ENCODE data around the gene SPECC1.
"Not testable (repeated sequence)": the region's sequence is repeated elsewhere in the genome, so short reads cannot be mapped to it uniquely, and the experiment has no call there.

The SPECC1 gene

DNA sequence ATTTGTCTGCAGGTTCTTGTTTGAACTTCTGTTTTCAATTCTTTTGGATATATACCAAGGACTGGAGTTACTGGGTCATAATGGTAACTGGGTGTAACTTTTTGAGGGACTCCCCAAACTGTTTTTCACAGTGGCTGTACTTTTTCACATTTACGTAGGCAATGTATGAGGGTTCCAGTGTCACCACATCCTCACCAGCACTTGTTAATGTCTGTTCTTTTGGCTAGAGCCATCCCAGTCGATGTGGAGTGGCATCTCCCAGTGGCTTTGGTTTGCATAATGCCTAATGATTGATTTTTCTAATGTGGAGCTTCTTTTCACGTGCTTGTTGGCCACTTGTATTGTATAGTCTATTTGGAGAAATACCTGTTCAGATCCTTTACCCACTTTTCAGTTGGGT, 59.3 kb downstream of the SPECC1 start:
- no peak for DNase-seq (ENCODE audit: insufficient read length, low spot score)
- no peak for TF ChIP-seq POLR2A (IDR thresholded peaks at IDR 0.05; ENCODE audit: low read depth, low read length)
- no peak for FAIRE-seq

DNA sequence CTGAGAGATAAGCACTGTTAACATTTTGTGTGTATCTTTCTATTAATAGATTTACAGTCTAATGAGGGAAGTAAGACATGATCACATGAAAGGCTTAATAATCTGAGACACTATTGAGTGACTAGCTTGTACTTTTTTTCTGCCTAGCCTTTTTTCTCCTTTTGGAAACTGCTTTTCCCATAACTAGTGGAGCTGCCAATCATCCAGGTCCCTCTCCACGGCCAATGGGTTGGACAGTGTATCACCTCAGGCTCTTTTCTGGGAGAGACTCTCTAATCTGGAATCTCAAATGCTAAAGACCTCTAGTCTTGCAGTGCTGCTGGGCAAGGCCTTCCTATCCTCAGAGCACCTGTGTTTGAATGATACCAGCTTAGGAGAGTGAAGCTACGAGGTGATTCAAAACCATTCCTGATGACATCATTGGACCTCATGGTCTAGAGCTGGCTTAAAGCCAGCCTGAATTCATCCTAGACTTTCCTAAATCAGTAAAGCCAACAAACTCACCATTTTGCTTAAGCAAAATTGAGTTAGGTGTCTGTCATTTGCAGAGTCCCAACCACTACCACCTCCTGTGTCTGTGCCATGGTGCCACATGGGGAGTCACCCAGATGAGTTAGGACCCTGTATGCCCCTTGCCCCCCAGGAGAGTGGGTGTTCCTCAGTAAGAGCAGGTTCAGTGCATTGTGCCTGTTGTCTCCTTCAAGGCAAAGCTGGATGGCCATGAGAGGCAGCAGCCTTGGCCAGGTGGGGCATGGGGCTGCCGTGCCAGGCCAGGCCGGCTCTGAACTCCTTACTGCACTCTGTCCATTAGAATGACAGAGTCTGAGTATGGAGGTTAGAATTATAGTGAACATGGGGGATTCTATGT, 62.9 kb downstream of the SPECC1 start:
- TF ChIP-seq POLR2A (IDR thresholded peaks at IDR 0.05; ENCODE audit: low read depth, low read length) = no peak
- FAIRE-seq = no peak
- no peak for DNase-seq (ENCODE audit: insufficient read length, low spot score)

- no peak for FAIRE-seq
- no peak for TF ChIP-seq POLR2A (IDR thresholded peaks at IDR 0.05; ENCODE audit: low read depth, low read length)
- no peak for DNase-seq (ENCODE audit: insufficient read length, low spot score)
These were observed 63.5 kb downstream of the SPECC1 start for GRCh38 chr17:20072692-20072992.

DNA sequence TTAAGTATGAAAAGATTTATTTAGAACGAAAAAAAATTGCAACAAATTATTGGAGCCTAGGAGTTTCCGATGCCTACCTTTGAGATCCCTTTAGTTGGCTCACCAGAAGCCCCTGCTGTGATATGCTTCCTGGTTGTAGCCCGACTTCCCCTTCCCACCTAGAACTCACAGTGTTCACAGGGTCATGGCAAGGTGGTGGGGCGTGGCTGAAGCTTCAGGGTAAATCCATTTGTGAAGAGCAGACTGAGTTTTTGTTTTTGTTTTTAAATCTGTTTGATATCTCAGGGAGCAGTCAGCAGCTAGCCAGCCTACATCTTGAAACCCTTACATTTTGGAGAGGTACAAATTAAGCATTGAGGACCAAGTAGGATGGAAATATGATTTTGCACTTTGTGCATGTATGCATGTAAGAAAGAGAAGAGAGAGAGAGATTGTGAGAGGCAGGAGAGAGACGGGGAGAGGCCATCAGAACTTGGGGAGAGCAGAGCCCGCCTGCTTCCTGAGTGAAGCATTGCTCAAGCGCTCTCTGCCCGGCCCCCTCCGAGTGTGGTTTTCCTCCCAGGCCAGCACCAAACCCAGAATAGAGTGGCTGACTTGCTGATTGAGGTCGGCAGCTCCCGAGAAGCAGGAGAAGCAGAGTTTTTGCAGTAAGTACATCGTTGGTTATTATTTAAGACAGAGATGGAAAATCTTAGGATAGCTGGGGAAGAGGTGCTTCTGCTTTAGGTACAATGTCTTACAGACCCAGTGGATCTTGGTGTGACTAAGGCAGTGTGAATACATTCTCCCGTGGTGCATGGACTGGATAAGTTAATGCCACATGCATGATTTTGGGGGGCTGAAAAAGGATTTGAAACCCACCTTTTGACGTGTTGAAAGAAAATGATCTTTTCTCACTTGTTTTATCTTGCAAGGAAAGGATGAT, 64.2 kb downstream of the SPECC1 start:
- TF ChIP-seq POLR2A (IDR thresholded peaks at IDR 0.05; ENCODE audit: low read depth, low read length) = no peak
- FAIRE-seq = peak; percentile 86

DNA sequence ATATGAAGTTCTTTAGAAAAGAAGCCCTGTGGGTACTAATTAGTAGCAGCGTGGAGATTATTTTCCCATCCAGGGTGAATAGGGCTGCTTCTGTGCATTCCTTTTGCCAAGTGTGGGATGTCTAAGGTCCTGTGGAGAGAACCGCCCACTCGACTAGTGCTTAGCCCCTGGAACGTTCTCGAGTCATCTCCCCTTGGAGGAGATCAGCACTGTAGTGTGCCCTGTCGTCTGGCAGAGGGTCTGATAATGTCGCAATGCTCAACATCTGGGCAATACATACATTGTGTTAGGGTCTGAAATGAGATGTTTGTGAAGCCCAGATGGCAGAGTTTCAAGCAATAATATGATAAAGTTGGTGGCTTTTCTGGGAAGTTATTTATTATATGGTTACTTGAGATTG, 64.8 kb downstream of the SPECC1 start:
- no peak for TF ChIP-seq POLR2A (IDR thresholded peaks at IDR 0.05; ENCODE audit: low read depth, low read length)
- no peak for DNase-seq (ENCODE audit: insufficient read length, low spot score)
- FAIRE-seq = no peak

More for the DNA sequence above, 64.2 kb downstream of the SPECC1 start:
- DNase-seq (ENCODE audit: insufficient read length, low spot score) = peak; percentile 51

DNA sequence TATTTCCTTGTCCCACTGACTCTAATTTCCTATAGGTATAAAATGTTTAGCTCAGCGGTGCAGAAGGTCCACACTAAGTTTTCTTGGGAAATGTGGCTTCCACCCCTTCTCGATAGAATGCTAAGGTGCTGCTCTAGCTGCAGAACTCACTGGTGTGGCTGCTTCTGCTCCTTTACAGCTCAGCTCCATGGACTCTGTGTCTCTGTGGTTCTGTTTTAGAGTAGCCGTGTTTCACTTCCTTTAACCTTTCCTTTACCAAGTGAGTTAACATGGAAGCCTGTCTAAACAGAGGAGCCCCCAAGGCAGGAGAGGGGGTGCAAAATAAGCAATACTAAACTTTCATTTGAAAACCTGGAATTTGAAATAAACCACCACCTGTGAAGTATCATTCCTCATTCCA, 65.3 kb downstream of the SPECC1 start:
- FAIRE-seq (no peak), DNase-seq (ENCODE audit: insufficient read length, low spot score) (no peak)
- no peak for TF ChIP-seq POLR2A (IDR thresholded peaks at IDR 0.05; ENCODE audit: low read depth, low read length)

DNA sequence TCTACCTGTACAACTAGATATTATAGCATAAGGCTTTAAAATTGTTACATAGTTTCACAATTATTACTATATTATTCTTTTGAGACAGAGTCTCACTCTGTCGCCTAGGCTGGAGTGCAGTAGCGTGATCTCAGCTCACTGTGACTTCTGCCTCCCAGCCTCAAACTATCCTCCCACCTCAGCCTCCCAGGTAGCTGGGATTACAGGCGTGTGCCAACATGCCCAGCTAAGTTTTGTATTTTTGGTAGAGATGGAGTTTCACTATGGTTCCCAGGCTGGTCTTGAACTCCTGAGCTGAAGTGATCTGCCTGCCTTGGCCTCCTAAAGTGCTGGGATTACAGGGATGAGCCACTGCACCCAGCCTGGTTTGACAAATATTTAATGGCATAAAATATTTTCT, 67.0 kb downstream of the SPECC1 start:
- DNase-seq (ENCODE audit: insufficient read length, low spot score); FAIRE-seq: not testable (repeated sequence)

DNA sequence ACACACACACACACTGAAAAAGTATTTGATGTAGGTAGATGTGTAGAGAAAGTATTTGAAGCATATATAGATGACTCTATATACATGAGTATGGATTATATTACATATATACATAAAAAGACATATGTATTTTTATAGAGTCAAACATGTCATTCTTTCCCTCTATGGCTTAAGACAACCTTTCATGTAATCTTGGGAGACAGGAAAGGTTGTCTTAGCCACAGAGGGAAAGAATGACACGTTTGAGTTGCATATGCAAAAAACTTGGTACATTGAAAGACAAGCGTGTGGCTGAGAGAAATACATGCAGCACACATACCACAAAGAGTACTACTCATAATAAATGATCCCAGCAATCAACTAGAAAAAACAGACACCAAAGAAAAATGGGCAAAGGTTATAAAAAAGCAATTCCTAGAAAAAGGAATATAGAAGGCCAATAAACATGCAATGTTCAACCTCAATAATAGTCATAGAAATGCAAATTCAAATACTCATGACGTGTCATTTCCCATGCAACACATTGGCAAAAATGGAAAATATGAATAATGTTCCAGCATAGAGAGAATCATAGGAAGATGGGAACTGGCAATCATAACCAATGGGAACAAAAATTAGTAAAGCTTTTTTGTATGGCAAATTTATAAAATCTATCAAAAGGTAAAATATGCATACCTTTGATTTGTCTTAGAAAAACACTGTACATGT, 69.0 kb downstream of the SPECC1 start:
- DNase-seq (ENCODE audit: insufficient read length, low spot score) = no peak
- FAIRE-seq = no peak

DNA sequence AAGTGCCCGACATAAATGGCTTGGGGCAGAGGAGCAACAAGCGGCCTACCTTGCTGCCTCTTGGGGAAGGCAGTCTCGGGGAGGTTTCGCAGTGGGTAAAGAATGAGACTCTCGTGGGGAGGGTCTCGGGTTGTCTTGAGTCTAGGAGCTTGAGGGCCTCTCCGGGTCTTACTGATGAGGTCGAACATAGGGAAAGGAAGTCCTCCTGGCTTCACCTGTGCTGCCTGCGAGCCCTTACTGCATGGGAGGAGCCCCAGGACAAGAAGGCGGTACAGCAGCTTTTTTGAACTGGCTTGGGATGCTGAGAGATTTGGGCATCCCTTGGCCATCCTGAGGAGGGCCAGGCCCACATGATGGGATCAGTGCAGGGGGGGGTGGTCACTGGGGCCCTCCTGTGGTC, 71.4 kb downstream of the SPECC1 start:
- DNase-seq (ENCODE audit: insufficient read length, low spot score) (no peak), FAIRE-seq (no peak)
- TF ChIP-seq POLR2A (IDR thresholded peaks at IDR 0.05; ENCODE audit: low read depth, low read length) = no peak

More for the DNA sequence above, 69.0 kb downstream of the SPECC1 start:
- no peak for TF ChIP-seq POLR2A (IDR thresholded peaks at IDR 0.05; ENCODE audit: low read depth, low read length)

DNA sequence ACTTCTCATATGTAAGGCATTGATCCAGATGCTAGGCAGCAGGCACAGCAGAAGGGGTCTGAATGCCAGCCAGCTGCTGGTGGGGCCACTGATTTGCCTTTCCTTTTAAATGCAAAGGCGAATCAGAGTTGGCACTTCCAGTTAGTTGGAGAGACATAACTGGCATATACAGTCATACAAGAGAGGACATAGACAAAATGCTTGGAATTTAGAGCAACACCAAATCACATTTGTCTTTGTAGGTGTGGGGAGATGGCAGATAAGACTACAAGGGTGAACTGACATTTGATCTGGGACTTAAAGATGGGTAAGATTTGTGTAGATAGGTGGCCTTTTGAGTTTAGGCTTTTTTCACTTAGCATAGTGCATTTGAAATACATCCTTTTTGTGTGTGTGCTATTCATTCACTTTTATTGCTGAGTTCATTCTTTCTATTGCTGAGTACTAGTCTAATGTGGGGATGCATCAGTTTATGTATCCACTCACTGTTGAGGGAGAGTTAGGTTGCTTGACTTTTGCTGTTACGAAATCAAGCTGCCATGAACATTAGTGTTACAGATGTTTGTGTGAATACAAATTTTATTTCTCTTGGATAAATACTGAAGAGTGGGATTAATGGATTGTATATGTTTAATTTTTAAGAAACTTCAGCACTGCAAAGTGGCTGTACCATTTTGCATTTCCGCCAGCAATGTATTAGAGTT, 74.1 kb downstream of the SPECC1 start:
- TF ChIP-seq POLR2A (IDR thresholded peaks at IDR 0.05; ENCODE audit: low read depth, low read length) = no peak
- FAIRE-seq = no peak
- no peak for DNase-seq (ENCODE audit: insufficient read length, low spot score)

DNA sequence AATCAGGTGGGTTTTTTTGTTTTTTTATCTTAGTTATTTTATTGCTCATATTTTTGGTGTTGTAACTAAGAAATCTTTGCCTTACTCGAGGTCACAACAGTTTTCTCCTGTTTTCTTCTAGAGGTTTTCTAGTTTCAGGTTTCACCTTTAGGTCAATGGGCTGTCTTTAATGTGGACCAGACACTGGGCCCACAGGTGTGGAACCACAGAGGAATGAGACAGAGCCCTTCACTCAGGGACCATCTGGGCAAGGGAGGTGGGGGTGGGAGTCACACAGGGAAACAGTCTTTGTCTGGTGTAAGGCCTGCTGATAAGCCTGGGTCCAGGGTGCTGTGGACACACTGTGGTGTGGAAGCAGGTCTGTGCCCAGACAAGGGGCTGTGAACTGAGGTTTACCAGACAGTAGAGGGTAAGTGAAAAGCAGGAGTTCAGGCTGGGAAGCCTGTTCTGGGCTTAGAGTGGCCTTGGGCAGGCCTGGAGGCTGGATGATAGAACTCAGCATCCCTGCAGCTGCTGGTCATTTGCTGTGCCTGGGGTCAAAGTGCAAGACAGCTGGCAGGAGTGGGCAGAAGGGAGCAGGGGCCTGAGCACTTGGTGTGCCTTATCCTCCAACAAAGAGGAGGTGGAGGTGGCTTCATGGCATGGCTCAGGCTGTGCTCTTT, 75.6 kb downstream of the SPECC1 start:
- TF ChIP-seq POLR2A (IDR thresholded peaks at IDR 0.05; ENCODE audit: low read depth, low read length) = no peak
- FAIRE-seq (no peak), DNase-seq (ENCODE audit: insufficient read length, low spot score) (no peak)

- DNase-seq (ENCODE audit: insufficient read length, low spot score) (no peak), FAIRE-seq (no peak)
- TF ChIP-seq POLR2A (IDR thresholded peaks at IDR 0.05; ENCODE audit: low read depth, low read length) = no peak
These were observed 76.2 kb downstream of the SPECC1 start for GRCh38 chr17:20085283-20085845.

Measured in H54 (cell line).